Hypothalamus (tissue), 51 donors: ENCODE data around the gene SLC23A1.
A peak's percentile ranks its signal among the peaks of the same experiment; 100 is the strongest.
"Not testable (repeated sequence)": the region's sequence is repeated elsewhere in the genome, so short reads cannot be mapped to it uniquely, and the experiment has no call there.

ENCODE experiments used
- DNase-seq, 51 donors: peaks; one replicate each; lab custom pipeline; 2025; lab: John Stamatoyannopoulos, UW

The SLC23A1 gene

GRCh38 chr5:139383275-139383992 is at the start of gene SLC23A1:
TSS of gene SLC23A1 (minus strand) at chr5:139383297. CDS start at chr5:139383253, 44 bp downstream.
- no peak for DNase-seq

- DNase-seq = no peak
Observed at GRCh38 chr5:139431706-139432105, 48.6 kb upstream of the SLC23A1 start.

GRCh38 chr5:139430015-139430414 is 46.9 kb upstream of the SLC23A1 start:
- no peak for DNase-seq

GRCh38 chr5:139426203-139426885 is 43.2 kb upstream of the SLC23A1 start:
- DNase-seq = no peak

- no peak for DNase-seq
Observed at GRCh38 chr5:139425497-139425896, 42.4 kb upstream of the SLC23A1 start.

GRCh38 chr5:139422307-139422893 is 39.3 kb upstream of the SLC23A1 start:
- peak in 10 of 51 donors; percentile 4 to 67 (median 22) for DNase-seq

- DNase-seq = no peak
Observed at GRCh38 chr5:139419226-139420192, 36.4 kb upstream of the SLC23A1 start.

- DNase-seq = no peak
Observed at GRCh38 chr5:139418793-139419192, 35.7 kb upstream of the SLC23A1 start.

GRCh38 chr5:139417214-139417613 is 34.1 kb upstream of the SLC23A1 start:
- DNase-seq = peak in 2 of 51 donors; percentile 21 to 32

GRCh38 chr5:139416651-139417050 is 33.6 kb upstream of the SLC23A1 start:
- DNase-seq = no peak

GRCh38 chr5:139415869-139416268 is 32.8 kb upstream of the SLC23A1 start:
- no peak for DNase-seq

GRCh38 chr5:139415221-139415861 is 32.2 kb upstream of the SLC23A1 start:
- peak in 49 of 51 donors; percentile 14 to 94 (median 68) for DNase-seq

- peak in 12 of 51 donors; percentile 19 to 55 (median 39) for DNase-seq
Observed at GRCh38 chr5:139414581-139415130, 31.6 kb upstream of the SLC23A1 start.

- DNase-seq = no peak
Observed at GRCh38 chr5:139413963-139414362, 30.9 kb upstream of the SLC23A1 start.

- DNase-seq = no peak
Observed at GRCh38 chr5:139413153-139413552, 30.1 kb upstream of the SLC23A1 start.

- DNase-seq = no peak
Observed at GRCh38 chr5:139410993-139411828, 28.1 kb upstream of the SLC23A1 start.

- peak in 1 of 51 donors; percentile 18 for DNase-seq
Observed at GRCh38 chr5:139410121-139410992, 27.3 kb upstream of the SLC23A1 start.

- not testable (repeated sequence) for DNase-seq
Observed at GRCh38 chr5:139409116-139409515, 26.0 kb upstream of the SLC23A1 start.
